ENCODE results near the gene MED16.
"Not testable (repeated sequence)": the region's sequence is repeated elsewhere in the genome, so short reads cannot be mapped to it uniquely, and the experiment has no call there.

MED16 gene

GRCh38 chr19:823565-824121 is 69.3 kb downstream of the MED16 start:
- no peak for DNase-seq

GRCh38 chr19:821825-822503 is 71.0 kb downstream of the MED16 start, which contains the start of gene PLPPR3:
Gene PLPPR3, minus strand, starts transcription at chr19:821955. Its CDS starts 396 bp downstream, at chr19:821559.
- no peak for DNase-seq

GRCh38 chr19:821231-821824 is 71.7 kb downstream of the MED16 start:
- DNase-seq: no peak

- not testable (repeated sequence) for DNase-seq
Observed at GRCh38 chr19:820212-820611, 72.8 kb downstream of the MED16 start.
